GM12873 (cell line): Measurements from ENCODE around the gene C1QL2.

ENCODE experiments used
- CTCF ChIP-seq: IDR thresholded peaks from 2 replicates; pipeline ENCODE4 v1.5.1; 2012; ENCODE audit warnings: low read depth, mild to moderate bottlenecking, moderate library complexity, low read length, control low read depth; ENCODE audit not compliant: insufficient read depth; ENCODE audit errors: missing control alignments

The C1QL2 gene

DNA sequence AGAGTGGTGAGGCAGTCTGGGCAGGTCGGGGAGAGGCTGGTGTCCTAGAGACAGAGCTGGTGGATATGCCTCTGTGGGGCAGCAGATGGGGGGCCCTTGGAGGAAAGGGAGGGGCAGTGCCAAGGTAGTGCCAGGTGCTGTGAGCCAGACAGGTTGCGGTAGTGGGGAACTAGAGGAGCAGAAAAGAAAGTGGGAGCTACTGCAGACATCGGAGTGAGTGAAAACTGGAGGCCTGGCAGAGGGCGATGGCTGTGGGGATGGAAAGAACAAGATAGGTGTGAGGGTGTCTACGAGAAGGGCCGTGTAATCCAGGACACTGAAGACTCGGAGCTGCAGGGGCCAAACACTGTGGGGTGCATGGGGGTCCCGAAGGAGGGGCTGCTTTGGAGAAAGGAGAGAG is 21.7 kb downstream of the C1QL2 start:
- no peak for TF ChIP-seq CTCF

- no peak for TF ChIP-seq CTCF
These were observed 22.5 kb downstream of the C1QL2 start for GRCh38 chr2:119136093-119136492.

DNA sequence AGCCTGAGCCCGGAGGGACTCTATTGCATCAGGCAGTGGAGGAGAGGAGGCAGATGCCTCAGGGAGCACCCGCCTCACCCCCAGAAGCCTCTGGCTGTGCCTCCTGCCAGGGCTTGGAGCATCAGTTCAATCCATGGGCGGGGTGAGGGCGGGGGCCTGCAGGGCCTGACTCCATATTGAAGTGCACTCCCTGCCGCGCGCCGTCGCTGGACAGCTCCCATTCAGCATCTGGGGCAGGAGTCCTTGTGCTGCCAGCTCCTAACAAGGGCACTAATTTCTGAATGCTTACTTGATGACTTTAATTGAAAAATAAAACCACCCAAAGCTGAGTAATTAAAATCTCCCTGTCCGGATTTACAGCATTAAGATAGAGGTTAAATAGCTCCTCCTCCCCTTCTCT is 23.8 kb downstream of the C1QL2 start:
- no peak for TF ChIP-seq CTCF

GRCh38 chr2:119126650-119127049 is 31.9 kb downstream of the C1QL2 start:
- TF ChIP-seq CTCF, result peak; percentile 74

GRCh38 chr2:119123389-119123788 is 35.2 kb downstream of the C1QL2 start:
- no peak for TF ChIP-seq CTCF

GRCh38 chr2:119122663-119123062 is 35.9 kb downstream of the C1QL2 start:
- no peak for TF ChIP-seq CTCF

- TF ChIP-seq CTCF, result no peak
These were observed 38.4 kb downstream of the C1QL2 start for GRCh38 chr2:119119999-119120756.
